AG09319 (cell line): ENCODE results near the gene RPS6KA4.

Experiments used
- DNase-seq: peaks from one replicate; pipeline ENCODE4 v3.0.0-alpha.2; 2010; ENCODE audit warnings: low read depth; ENCODE audit errors: extremely low read depth
- TF ChIP-seq, protein P1 (sequence below): IDR thresholded peaks from 2 replicates; pipeline ENCODE4 v1.5.1; 2011; ENCODE audit warnings: low read depth, mild to moderate bottlenecking, inconsistent platforms, low read length, moderate library complexity

RPS6KA4 gene

DNA sequence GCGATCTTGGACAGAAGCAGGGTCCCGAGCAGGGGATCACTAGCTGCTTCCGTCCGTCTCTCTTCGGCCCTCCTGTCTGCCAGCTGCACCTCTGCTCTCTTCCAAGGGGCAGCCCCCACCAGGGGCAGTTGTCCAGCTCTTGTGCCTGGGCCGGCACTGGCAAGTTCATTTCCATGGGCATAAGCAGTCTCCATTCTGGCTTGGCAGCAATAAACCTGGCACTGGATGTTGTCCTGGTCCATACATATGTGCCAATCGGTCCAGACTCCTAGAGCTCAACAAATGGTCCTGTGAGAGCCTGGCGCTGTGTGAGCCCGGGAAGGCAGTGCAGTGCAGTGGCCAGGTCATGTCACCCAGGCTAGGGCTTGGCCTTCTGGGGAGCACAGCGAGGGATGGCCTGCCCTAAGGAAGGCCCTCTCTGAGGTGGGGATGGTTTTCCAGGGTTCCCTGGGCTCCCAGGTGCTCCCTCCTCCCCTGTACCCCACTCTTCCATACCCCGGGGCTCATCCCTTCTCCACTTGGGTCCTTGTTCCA is 60.4 kb downstream of the RPS6KA4 start:
- TF ChIP-seq, protein P1, sequence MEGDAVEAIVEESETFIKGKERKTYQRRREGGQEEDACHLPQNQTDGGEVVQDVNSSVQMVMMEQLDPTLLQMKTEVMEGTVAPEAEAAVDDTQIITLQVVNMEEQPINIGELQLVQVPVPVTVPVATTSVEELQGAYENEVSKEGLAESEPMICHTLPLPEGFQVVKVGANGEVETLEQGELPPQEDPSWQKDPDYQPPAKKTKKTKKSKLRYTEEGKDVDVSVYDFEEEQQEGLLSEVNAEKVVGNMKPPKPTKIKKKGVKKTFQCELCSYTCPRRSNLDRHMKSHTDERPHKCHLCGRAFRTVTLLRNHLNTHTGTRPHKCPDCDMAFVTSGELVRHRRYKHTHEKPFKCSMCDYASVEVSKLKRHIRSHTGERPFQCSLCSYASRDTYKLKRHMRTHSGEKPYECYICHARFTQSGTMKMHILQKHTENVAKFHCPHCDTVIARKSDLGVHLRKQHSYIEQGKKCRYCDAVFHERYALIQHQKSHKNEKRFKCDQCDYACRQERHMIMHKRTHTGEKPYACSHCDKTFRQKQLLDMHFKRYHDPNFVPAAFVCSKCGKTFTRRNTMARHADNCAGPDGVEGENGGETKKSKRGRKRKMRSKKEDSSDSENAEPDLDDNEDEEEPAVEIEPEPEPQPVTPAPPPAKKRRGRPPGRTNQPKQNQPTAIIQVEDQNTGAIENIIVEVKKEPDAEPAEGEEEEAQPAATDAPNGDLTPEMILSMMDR: no peak
- no peak for DNase-seq

DNA sequence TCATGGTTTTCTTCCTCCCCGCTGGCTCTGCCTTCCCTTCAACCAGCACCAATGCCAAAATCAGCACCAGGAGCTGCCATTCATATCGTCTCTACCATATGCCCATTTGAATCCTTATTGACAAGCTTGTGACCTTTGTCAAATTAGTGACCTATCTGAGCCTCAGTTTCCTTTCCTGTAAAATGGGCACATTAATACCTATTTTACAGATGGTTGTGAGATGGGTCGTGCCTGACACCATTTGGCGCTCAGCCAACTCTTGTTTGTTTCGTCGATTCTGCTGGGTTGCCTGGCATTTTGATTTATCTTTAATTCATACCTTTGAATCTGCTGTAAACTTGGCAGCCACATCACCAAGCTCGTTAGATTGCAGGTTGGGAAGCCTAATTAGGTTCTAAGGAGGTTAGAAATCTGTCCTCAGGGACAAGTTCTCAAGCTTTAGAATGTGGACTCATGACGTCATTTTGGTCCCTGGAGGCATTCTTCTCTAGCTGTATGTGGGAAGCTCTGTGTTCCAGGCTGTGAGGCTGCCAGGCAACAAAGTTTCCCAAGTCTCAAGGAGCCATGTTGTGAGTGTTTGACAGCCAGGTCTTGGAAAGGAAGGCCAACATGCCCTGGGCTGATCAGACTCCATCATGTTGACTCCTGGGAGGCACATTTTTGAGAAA is 61.0 kb downstream of the RPS6KA4 start:
- no peak for DNase-seq
- TF ChIP-seq, protein P1: no peak
